ENCODE results near the gene PLEKHG5.

DNA sequence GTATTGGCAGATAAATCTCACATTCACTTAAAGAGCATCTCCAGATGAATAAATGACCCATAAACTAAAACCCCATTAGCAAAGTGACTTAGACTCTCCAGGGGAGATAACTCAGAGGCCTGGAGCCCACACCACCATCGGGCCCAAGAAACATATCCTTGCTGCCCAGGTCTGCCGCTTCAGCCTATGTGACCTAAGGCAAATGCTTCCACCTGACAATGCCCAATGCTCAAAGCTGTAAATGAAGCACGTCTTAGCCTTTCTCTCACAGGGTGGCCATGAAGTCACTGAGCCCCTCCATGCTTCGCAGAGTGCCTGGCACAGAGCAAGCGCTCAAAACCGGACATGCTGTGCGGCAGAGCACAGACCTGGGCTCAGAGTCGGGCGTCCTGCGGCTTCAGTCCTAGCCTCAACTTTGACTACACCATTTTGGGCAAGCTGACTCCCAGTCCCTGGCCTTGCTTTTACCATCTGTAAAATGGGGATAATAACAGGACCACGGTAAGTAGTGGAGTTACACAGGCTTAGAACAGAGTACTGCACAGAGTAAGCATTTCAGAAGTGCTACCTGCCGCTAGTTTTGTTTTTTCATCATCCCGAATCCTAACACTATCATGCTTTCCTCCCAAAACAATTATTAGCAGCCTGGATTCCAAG is 39.2 kb upstream of the PLEKHG5 start:
- TF ChIP-seq, protein P1, sequence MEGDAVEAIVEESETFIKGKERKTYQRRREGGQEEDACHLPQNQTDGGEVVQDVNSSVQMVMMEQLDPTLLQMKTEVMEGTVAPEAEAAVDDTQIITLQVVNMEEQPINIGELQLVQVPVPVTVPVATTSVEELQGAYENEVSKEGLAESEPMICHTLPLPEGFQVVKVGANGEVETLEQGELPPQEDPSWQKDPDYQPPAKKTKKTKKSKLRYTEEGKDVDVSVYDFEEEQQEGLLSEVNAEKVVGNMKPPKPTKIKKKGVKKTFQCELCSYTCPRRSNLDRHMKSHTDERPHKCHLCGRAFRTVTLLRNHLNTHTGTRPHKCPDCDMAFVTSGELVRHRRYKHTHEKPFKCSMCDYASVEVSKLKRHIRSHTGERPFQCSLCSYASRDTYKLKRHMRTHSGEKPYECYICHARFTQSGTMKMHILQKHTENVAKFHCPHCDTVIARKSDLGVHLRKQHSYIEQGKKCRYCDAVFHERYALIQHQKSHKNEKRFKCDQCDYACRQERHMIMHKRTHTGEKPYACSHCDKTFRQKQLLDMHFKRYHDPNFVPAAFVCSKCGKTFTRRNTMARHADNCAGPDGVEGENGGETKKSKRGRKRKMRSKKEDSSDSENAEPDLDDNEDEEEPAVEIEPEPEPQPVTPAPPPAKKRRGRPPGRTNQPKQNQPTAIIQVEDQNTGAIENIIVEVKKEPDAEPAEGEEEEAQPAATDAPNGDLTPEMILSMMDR (IDR thresholded peaks at IDR 0.05), result no peak
- TF ChIP-seq POLR2A (IDR thresholded peaks at IDR 0.05), result no peak
